Stimulated activated CD8-positive, alpha-beta memory T cell treated with anti-CD3 and anti-CD28 coated beads, Interleukin-2, amount 100 ng/mL, for 48 hours (primary cell): Measurements from ENCODE around the gene PXDN.

Experiments used
- DNase-seq, 2 donors: peaks; one replicate each; pipeline ENCODE4 v3.0.0-alpha.2; 2020; ENCODE audit warnings: low read depth in 2 of 2

Gene PXDN

DNA sequence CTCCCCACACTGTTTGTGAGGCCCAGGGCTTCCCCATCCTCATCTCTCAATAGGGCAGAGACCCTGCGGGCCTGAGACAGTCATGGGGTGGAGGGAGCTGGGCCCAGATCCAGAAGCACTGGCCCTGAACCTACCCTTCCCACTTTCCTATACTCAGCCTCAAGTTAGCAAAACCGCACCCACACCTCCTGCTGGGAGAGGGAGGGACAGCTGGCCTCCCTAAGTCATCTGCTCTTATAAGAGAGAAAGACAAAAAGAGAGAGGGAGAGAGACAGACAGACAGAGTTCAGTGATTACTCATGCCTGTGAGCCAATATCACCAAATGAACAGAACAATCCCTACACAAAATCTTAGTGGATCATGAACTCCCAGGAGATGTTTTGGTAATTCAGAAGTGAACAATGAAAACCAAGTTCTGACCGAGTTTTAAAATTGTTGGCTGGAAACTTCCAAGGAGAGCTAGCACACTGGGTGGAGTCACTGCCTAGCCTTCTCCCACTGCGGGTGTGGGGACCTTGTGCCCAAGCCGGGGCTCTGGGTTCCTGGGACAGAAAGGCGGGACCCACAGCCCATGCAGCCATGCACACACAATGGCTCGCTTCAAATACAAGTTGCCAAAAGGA lies 130.5 kb downstream of the PXDN start:
- no peak for DNase-seq

DNA sequence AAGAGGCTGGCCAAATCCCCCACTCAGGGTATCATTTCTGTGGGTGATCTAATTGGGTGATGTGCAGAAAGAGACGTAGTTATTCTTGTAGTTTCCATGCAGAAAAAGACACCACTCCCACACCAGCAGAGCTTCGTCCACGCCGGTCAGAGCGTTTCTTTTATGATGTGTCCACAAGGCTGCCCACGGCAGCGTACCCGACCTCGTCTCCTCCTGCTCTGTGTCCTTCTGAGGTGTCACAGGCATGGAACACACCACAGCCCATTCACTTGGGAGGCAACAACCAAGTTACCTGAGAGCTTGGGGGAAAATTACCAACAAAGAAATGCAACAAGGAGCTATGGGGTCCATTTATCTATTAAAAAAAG lies 131.3 kb downstream of the PXDN start:
- DNase-seq: no peak

DNA sequence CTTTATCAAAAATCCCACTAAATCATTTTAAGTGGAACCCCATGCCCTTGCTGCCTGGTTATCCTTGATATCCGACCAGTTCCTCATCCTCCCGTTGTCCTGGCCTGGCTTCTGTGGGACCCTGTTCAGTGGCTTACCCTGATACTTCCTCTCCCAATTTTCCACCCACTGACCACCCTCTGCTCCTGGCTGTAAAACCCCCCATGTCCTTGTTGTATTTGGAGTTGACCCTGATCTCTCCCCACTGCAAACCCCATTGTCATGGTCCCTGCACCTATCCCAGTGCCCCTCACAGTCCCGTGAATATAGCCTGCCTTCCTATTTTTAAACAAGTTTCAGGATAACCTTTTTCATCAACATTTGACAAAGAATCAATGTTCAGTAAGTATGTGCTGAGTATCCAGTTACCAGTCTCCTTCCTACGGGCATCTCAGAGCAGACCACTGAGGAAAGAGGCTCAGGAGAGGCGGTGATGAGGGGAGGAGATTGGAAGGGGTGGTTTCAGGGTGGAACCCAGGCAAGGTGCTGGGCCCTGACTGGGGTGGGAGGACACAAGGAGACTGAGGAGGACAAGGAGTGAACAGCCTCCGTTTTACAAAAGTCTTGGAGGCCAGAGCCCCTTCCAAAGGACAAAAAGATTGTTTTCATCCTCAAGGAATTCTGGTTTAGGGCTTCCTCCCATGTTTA lies 131.8 kb downstream of the PXDN start:
- no peak for DNase-seq

DNA sequence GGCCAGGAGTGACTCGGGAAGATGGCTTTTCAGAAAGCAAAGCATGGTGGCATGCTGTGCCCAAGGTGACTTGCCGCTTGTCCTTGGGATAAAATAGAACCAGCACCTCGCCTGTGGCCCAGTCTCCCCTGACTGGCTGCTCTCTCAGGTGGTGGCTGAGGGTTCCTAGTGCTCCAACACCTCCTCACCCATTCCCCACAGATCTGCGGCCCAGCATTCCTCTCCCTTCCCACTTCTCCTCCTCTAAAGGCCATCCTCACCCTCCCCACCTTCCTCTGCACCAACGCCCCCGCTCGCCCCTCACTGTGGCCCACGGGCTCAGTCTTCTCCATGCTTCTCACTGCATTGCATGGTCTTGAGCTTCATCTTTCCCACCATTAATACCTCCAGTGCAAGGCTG lies 132.4 kb downstream of the PXDN start:
- no peak for DNase-seq

DNA sequence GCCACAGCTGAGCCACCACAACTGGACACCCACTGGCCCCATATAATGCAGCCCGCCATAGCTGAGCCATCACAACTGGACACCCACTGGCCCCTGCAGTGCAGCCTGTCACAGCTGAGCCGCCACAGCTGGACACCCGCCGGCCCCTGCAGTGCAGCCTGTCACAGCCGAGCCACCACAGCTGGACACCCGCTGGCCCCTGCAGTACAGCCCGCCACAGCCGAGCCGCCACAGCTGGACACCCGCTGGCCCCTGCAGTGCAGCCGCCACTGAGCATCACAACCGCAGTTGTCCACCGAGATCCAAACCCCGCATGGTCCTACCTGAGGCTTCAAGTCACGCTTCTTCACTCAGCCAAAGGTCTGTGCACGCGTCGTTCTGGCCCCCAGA lies 134.2 kb downstream of the PXDN start:
- DNase-seq: no peak

DNA sequence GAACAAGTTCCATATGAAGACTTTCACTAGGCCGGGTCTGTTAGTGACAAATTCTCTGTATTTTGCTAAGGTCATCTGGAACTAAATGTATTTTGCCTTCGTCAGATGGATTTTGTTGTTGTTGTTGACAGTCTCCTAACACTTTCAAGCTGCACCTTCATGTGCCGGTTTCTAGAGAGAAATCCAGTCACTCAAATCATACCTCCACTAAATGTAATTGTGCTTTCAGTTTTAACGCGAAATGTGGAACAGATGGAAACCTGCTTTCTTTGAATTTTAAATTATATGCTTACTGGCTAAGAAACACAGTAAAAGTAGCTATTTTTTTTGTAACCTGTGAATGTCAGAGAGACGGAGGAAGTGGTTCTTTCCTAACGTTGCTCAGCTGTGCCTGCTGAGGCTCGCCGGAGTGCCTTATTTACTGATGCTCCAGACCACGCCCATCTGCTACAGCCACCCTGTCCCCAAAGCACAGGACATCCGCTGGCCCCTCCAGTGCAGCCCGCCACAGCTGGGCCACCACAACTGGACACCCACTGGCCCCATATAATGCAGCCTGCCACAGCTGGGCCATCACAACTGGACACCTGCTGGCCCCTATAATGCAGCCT lies 134.7 kb downstream of the PXDN start:
- no peak for DNase-seq

DNA sequence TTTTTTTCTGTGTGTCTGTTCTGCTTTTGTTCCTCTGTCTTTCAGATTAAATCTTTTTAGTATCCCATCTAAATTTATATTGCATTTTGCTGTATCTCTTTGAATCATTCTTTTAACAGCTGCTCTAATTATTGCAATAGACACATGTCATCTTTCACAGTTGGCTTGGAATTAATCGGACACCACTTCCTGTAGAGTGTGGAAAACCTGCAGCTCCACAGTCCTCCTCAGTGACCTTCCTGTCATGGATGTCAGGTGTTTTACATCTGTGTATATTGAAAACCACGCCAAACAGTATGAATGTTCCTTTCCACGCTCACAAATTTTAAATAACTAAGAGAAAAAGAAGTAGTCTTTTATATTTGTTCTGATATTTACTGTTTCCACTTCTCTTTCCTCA lies 135.3 kb downstream of the PXDN start:
- no peak for DNase-seq

DNA sequence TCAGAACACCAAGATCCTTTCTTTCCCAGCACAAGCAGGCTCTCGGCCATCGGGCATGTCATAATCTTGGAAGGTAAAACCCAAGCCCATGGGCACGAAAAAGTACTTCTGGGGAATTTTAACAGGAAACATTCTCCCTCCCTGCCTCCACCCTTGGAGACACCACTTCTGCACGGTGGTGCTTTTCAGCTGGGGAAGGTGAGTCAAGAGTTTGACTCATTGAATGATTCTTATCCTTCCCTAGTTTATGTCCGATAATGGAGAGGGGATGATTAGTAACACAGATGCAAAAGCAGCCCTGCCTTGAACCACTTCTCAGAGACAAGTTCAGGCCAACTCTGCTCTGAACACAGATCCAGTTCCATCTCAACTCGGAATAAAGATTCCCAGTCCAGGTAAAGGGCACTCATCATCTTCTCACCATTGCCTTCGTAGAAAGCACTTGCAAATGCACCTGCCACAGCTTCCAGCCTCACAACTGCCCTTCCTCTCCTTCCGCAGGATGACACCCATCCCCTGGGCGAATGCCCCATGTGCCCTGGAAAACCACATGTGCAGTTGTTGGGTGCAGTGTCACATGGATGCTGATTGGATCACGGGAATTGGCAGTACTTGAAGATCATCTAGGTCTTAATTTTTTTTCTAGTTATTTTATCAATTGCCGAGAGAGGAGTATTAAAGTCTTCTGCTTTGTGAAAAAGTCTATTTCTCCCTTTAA lies 136.2 kb downstream of the PXDN start:
- no peak for DNase-seq

DNA sequence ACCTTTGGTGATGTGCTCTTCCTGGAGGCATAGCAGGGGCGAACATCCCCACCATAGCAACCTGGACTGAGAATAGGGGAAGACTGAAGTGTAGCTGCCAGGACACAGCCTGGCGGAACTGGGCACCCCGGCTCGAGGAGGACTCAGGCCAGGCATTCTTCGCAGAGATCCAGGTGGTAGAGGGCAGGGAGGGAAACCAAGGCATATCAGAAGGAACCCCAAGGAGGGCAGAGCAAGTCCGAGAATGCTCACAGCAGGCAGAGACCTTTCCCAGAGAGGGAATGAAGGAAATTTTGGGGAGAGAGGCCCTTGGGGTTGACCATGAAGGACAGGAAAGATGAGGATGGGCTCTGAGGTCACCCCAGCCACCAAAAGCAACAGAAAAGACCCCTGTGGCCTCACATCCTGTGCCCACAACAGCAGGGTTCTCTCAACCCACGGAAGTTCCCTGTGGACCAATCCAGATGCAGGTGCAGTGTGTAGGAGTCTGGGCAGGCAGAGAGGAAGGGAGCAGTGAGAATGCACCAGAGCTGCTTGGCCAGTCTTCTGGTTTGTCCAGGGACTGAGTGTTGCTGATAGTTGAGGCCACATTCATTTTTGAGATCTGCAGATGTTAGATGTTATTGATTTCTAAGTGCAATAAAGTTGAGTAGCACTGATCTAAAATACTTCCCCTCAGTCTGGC lies 136.9 kb downstream of the PXDN start:
- DNase-seq: no peak

DNA sequence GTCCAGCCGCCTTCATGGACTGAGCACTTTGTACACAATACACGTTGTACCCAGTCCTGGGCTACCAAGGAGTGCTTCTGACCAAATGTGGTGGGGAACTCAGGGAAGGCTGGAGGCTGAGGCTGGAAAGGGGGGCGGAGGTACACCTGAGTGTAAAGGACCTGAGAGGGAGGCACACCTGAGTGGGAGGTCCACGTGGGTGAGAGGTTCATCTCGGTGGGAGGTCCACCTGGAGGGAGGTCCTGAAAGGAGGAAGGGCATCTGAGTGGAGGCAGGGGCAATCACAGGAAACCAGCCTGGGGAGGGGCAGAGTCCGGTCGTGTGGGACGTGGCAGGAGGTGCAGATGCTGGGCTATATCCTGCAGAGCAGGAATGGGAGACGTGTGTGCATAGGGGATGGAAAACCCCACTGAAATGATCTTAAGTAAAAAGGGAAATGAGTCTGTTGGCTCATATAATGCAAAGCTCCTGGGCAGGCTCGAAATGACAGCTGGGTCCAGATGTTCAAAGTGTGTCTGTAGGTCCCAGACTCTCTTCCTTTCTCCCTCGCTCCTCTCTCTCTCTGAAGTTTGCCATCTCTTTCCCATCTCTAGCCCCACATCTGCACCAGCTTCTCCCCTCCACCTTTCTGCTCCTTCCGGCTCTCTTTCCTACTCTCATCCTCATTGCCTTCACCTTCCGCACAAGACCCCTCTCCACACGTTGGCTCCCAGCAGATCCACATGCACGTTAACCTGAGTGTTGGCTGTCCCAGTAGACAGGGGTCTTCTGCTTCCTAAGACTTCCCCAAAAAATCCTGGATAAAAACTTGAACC lies 137.7 kb downstream of the PXDN start:
- DNase-seq: no peak

DNA sequence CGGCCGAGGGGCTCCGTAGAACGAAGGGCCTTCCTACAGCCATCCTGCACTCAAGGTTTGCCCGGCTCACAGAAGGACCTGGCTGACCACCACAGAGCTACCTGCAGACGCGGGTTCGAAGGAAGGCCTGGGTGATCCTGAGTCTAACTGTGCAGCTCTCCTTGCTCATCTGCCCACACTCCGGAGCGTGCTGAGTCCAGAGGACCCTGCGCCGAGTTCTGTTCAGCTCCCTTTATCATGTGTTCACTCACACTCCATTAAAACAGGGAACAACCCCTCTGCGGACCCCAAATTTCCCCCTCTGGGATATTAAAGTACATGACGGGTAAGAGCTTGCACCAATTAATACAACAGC lies 138.3 kb downstream of the PXDN start:
- no peak for DNase-seq

DNA sequence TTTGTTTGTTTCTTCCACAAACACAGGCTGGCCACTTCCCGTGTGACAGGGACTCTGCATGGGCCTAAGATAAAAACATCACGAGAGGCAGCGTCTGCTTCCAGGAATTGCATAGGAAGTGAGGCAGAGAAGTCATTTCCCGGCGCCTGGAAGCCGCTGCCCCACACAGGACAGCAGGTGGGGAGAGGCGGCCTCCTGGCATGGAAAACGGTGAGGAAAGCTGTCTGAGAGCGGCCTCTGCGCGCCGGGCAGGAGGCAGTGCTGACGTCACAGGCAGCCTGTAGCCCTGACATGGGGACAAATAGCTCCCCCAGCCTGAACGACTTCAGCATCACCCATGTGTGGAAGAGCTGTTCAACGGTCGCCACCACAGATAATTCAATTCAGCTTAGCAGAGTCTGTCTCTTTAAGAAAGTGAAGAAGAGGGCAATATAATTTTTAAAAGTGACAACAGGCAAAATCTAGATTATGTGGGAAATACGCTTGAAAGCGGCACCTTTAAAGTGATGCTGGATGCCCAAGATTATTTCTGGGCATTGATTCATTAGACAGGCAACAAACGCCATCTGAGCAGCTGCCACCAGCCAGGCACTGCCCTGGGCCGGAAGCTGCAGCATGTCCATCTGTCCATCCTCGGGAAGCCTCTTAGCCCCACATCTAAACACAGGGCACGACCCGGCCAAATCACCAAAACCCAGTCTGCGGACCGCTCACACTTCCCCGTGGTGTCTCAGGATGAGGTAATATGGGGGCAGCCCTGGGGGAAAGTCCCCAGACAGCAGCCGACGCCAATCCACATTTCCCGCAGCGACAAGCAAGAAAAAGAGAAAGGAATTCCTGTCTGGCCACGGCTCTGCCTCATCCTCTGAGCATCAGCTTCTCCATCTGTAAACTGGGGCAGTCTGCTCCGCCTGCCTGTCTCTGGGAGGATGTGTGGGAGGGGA lies 138.9 kb downstream of the PXDN start:
- DNase-seq: no peak

DNA sequence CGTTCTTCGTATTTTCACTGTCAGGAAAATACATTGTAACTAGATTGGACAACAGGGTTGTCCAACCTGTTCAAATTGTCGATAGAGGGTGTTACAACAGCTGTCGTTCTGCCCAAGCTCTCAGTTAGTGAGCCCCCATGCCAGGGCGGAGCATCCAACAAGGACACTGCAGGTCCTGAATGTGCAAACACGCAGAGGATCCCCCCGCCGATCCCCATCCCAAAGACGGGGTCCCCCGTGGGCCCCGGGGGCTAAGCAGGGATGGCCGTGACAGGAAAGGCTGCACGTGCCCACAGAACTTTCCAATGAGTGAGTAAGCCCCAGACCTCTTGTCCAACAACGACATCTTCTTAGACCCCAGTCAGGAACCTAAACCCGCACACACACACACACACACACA lies 140.8 kb downstream of the PXDN start:
- no peak for DNase-seq

DNA sequence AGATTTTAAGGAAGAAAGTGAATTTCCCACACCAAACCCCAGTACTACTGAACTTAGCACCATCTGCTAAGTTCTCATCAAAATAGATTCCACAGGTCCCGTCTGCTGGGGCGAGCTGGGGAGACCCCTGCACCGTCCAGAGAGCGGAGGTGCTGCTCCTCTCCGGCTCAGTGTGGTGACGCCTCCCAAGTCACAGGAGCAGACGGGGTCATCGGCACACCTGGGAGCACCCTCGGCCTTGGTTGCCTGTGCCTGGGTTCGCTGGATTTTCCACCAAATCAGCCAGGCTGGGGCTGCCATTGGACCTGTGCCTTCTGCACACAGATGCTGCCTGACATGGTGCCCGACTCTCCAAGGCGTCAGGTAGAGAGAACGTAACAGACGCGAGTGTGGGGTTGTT lies 141.3 kb downstream of the PXDN start:
- DNase-seq: no peak

DNA sequence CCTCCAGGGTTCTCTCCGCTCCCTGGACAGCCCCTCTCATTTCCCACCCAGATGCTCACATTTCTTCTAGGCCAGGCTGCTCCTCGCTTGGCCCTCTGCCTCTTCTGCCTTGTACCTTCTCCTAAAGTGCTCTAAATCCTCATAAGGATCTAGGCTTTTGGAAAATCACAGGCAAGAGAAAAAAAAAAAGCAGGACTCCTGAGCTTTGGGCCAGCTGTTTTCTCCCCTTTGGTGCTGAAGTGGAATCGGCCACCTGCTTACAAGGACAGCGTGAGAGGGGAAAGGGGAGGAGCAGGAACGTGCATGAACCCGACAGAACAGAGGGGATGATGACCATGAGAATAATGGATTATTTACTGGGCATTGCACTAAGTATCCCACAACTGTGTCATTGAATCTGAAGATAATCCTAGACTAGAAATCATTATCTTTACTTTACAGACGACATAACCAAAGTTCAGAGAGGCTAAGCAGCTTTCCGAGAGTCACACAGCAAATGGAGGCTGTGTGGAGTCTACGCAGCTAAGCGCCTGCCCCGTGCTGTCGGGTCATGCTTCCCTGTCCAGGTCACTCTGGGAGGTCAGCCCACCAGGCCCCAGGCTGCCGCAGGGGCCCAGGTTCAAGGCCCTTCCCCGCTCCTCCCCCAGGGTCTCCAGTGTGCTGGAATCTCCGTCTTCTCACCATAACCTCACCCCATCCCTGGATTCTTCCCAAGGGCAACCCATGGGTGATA lies 141.9 kb downstream of the PXDN start:
- DNase-seq: no peak

DNA sequence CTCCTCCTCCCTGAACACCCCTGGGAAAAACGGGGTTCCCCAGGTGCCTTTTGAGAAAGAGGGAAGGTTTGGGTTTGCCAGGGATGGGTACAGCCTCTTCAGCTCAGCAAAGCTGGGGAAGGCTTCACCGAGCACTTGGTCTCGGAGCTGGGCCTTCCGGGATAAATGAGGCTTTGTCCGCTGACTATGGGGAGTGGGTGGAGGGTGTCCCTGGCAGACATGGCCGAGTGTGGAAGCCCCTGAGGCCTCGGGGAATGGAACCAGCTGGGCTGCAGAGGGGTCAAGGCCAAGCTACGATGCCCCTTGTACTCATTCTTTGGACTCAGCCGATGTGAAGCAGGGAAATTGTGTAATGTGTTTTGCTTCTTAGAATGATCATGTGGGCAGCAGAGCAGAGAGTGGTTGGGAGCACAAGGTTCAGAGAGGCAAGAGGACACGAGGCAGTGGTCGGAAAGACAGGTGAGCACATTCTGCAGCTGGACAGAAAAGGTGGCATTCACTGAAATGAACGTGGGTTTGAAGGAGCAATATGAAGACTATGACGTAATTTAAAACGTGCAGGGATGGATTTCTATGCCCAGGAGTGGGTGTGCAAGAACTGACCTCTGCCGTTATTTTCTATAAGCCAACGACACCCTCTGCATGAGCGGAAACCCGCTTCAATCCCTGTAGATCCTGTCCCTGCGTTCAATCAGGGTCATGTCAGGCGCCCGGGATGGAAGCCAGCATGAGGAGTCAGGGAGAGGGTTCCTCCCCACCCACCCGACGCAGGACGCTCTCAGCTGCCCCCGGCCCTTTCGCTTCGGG lies 142.6 kb downstream of the PXDN start:
- no peak for DNase-seq

DNA sequence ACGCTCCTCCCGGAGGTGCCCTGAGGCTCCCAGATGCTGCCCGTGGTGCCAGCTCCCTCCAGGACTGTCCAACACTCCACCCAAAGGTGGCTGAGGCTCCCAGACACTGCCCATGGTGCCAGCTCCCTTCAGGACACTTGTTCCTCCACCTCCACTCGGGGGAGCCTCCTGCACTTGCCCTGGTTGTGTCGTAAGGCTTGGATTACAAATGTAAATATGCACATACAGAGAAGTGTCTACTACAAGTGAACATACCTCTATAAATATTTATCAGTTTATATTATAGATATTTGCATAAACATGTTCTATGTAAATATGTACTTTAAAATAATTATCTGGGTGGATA lies 143.3 kb downstream of the PXDN start:
- DNase-seq: no peak

DNA sequence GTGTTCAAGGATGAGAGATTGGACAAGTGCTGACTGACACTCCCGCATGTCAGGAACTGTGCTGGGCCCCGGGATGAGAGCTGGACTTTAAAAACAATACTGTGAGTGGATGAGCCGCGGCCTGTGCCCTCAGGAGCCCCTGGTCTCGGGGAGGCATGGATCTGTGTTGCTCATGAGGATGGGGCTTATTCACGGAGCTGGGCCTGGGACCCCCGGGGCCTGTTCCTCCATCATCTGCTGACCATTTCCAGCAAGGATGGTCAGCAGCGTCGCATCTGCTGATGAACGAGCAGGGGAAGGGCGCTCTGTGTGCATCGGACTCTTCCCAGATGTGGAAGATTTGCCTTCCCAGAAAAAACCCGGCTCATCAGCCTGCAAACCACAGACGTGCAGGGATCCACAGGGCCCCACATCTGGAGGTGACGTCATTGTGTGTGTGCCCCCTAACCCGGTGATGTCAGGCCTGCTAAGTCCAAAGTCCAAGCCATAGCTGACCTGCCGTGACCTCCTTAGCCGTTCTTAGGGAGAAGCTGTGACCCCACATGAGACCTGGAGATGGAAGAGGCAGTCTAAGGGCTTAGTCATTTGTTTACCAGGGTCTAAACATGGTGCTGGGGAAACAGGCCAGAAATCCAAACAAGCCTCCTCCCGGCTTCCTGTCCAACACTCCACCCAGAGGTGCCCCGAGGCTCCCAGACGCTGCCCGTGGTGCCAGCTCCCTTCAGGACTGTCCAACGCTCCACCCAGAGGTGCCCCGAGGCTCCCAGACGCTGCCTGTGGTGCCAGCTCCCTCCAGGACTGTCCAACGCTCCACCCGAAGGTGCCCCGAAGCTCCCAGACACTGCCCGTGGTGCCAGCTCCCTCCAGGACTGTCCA lies 143.9 kb downstream of the PXDN start:
- no peak for DNase-seq
